ENCODE data around the gene IL25. TPM values are rescaled to one million over a fixed set of nuclear protein-coding genes. Genes with fewer than 3 reads are reported as not detected.
"Not testable (repeated sequence)": the region's sequence is repeated elsewhere in the genome, so short reads cannot be mapped to it uniquely, and the experiment has no call there.

IL25 gene
- total RNA-seq: not detected in 2 replicates
- long read RNA-seq: 0 reads

- Mint-ChIP-seq H3K27me3 (ENCODE audit: low read depth) (no peaks in the 10 kb centered on the region), H3K9me3 (no peaks in the 10 kb centered on the region), H3K36me3 (ENCODE audit: low read depth) (no peaks in the 10 kb centered on the region), H3K27ac (ENCODE audit: unreplicated experiment) (no peak within 1 kb of the TSS), H3K4me1 (peaks cover 20% of the 10 kb centered on the region), H3K4me3 (no peak within 1 kb of the TSS)
- DNase-seq (ENCODE audit: low read depth, low spot score): no peak
- TF ChIP-seq CTCF (conservative IDR thresholded peaks at IDR 0.05): no peak
Observed at GRCh38 chr14:23372509-23372908, at the start of gene IL25. Gene IL25, plus strand, starts transcription at chr14:23372809.

- H3K27ac Mint-ChIP-seq (ENCODE audit: unreplicated experiment): no peak overlapping the region
- DNase-seq (ENCODE audit: low read depth, low spot score): no peak
Observed at GRCh38 chr14:23323838-23324454, 48.7 kb upstream of the IL25 start.

GRCh38 chr14:23324455-23324846 lies 48.2 kb upstream of the IL25 start:
- Mint-ChIP-seq H3K9me3 (peaks cover 4% of the 10 kb centered on the region), H3K27ac (ENCODE audit: unreplicated experiment) (no peak overlapping the region), H3K4me1 (peaks cover 35% of the 10 kb centered on the region), H3K27me3 (ENCODE audit: low read depth) (peaks cover 5% of the 10 kb centered on the region), H3K4me3 (peak overlapping the region; percentile 73), H3K36me3 (ENCODE audit: low read depth) (peaks cover 29% of the 10 kb centered on the region)
- TF ChIP-seq CTCF (conservative IDR thresholded peaks at IDR 0.05): no peak
- no peak for DNase-seq (ENCODE audit: low read depth, low spot score)

More at GRCh38 chr14:23323838-23324454, 48.7 kb upstream of the IL25 start:
- Mint-ChIP-seq H3K4me3 (peak overlapping the region; percentile 100), H3K4me1 (peaks cover 36% of the 10 kb centered on the region), H3K36me3 (ENCODE audit: low read depth) (peaks cover 29% of the 10 kb centered on the region), H3K27me3 (ENCODE audit: low read depth) (peaks cover 5% of the 10 kb centered on the region), H3K9me3 (peaks cover 4% of the 10 kb centered on the region)
- TF ChIP-seq CTCF (conservative IDR thresholded peaks at IDR 0.05): no peak

- H3K4me1 Mint-ChIP-seq: peaks cover 30% of the 10 kb centered on the region
- no peak overlapping the region for H3K27ac Mint-ChIP-seq (ENCODE audit: unreplicated experiment)
- peaks cover 23% of the 10 kb centered on the region for H3K36me3 Mint-ChIP-seq (ENCODE audit: low read depth)
- no peak for DNase-seq (ENCODE audit: low read depth, low spot score)
- no peak for TF ChIP-seq CTCF (conservative IDR thresholded peaks at IDR 0.05)
- H3K4me3 Mint-ChIP-seq: peak overlapping the region; percentile 73
- H3K9me3 Mint-ChIP-seq: peaks cover 2% of the 10 kb centered on the region
- H3K27me3 Mint-ChIP-seq (ENCODE audit: low read depth): peaks cover 5% of the 10 kb centered on the region
Observed at GRCh38 chr14:23324993-23325392, 47.6 kb upstream of the IL25 start.

- not testable (repeated sequence) for H3K9me3 Mint-ChIP-seq; DNase-seq (ENCODE audit: low read depth, low spot score); H3K27me3 Mint-ChIP-seq (ENCODE audit: low read depth); H3K27ac Mint-ChIP-seq (ENCODE audit: unreplicated experiment)
- H3K4me3 Mint-ChIP-seq: peak overlapping the region; percentile 70
- H3K4me1 Mint-ChIP-seq: peaks cover 22% of the 10 kb centered on the region
- peaks cover 19% of the 10 kb centered on the region for H3K36me3 Mint-ChIP-seq (ENCODE audit: low read depth)
Observed at GRCh38 chr14:23325746-23326145, 46.9 kb upstream of the IL25 start.

- H3K4me3 Mint-ChIP-seq: peak overlapping the region; percentile 47
- DNase-seq (ENCODE audit: low read depth, low spot score): no peak
- H3K27ac Mint-ChIP-seq (ENCODE audit: unreplicated experiment): no peak overlapping the region
Observed at GRCh38 chr14:23326491-23327332, 45.9 kb upstream of the IL25 start.

More at GRCh38 chr14:23326491-23327332, 45.9 kb upstream of the IL25 start:
- Mint-ChIP-seq H3K27me3 (ENCODE audit: low read depth) (no peaks in the 10 kb centered on the region), H3K4me1 (peaks cover 17% of the 10 kb centered on the region), H3K9me3 (no peaks in the 10 kb centered on the region), H3K36me3 (ENCODE audit: low read depth) (peaks cover 15% of the 10 kb centered on the region)
- TF ChIP-seq CTCF (conservative IDR thresholded peaks at IDR 0.05): no peak
